Pancreas (tissue), 10 donors: Measurements from ENCODE around the gene CEL. TPM values are rescaled to one million over a fixed set of nuclear protein-coding genes. Genes with fewer than 3 reads are reported as not detected.
A peak's percentile ranks its signal among the peaks of the same experiment; 100 is the strongest.
"Not testable (repeated sequence)": the region's sequence is repeated elsewhere in the genome, so short reads cannot be mapped to it uniquely, and the experiment has no call there.

Experiments
- ATAC-seq, 4 donors: fragments of 200-7000 bp; cut with Tn5 transposase; one replicate each; pipeline versions ENCODE4 v1.8.0 to v1.9.1; 2020; ENCODE audit warnings: mild to moderate bottlenecking in 4 of 4, moderate library complexity in 4 of 4
- DNase-seq, 6 donors: peaks; one replicate each; pipeline ENCODE4 v3.0.0-alpha.2; 2020
- FAIRE-seq: peaks from 2 replicates; lab custom pipeline; 2012; peaks lifted over from hg19 to GRCh38; lab: Jason Lieb, UNC
- H3K27ac ChIP-seq, 4 donors: fragments of 200-600 bp; sonication (generic); 1 replicate in 3 of 4; 2 replicates in 1 of 4; pipeline versions ENCODE4 v1.5.0 to v1.8.0; 2020
- H3K27me3 ChIP-seq, 4 donors: fragments of 200-600 bp; one replicate each; pipeline ENCODE4 v1.8.0; 2021
- H3K36me3 ChIP-seq, 3 donors: fragments of 200-600 bp; sonication (generic) in 1 of 3; one replicate each; pipeline versions ENCODE4 v1.5.0 to v1.8.0; 2020 to 2021
- H3K4me1 ChIP-seq, 3 donors: fragments of 200-600 bp; one replicate each; pipeline ENCODE4 v1.8.0; 2021
- H3K4me3 ChIP-seq, 4 donors: fragments of 200-600 bp; sonication (generic) in 2 of 4; one replicate each; pipeline versions ENCODE4 v1.5.0 to v1.8.0; 2020 to 2021
- H3K9me3 ChIP-seq, 4 donors: fragments of 200-600 bp; one replicate each; pipeline ENCODE4 v1.8.0; 2021
- WGBS, 2 donors: extraction: QIAGEN DNeasy Blood & Tissue Kit; methylation state at CpG; one replicate each; pipeline ENCODE4 v1.1.7; 2013; 5-methylcytosine and 5-hydroxymethylcytosine counted together
- intact Hi-C, 3 donors: fragments of 100-400 bp; cut with DNase I; formaldehyde crosslinking; loops; one replicate each; pipeline versions ENCODE4 v1.11.1 to v1.14.2; 2022
- polyA plus RNA-seq, 2 donors: library from polyadenylated mRNA; stranded (reverse); fragments of 200-250 nt; gene quantifications; one replicate each; pipeline ENCODE4 v1.2.3, GENCODE V29; 2013
- total RNA-seq, 6 donors: library from RNA; stranded (reverse); fragmentation: NEBNext Ultra II Directional in 4 of 6; extraction: Animal tissue kit (Norgen Biotek cat#: 25700) in 4 of 6; gene quantifications; one replicate each; pipeline versions ENCODE4 v1.2.1 to v1.2.4, GENCODE V29; 2021 to 2023
- TF ChIP-seq, protein P1 (sequence below), 4 donors: fragments of 200-600 bp; sonication (generic) in 3 of 4; IDR thresholded peaks; one replicate each; pipeline versions ENCODE4 v1.5.0 to v1.8.0; 2021; ENCODE audit warnings: antibody characterized with exemption in 4 of 4
- donor health status: healthy with polysubstance abuse.
- donor health status: DM: no; HTN: no; CAD: no; lungs with moderate emphysema.
- donor health status: DM: no; HTN: no; CAD: no.
- donor health status: control.
- donor health status: control.
- donor health status: Bipolar disorder and iron deficiency.
- donor health status: DM: yes; HTN: yes; CAD: no.
- donor health status: DM: no; HTN: no; CAD: no.
- donor health status: DM: no; HTN: no; CAD: no.
- donor health status: DM: yes; HTN: yes; CAD: no.

The CEL gene
- total and polyA plus RNA-seq, 8 donors: 2,560 to 24,413 (median 16,465) TPM

GRCh38 chr9:133058550-133059320 lies 3.0 kb upstream of the CEL start:
- Histone ChIP-seq H3K27me3 (no peaks in the 10 kb centered on the region), H3K36me3 (peaks cover 0 to 12% (median 0%) of the 10 kb centered on the region in 3 donors), H3K4me3 (no peak overlapping the region), H3K4me1 (peaks cover 25 to 56% (median 45%) of the 10 kb centered on the region in 3 donors), H3K9me3 (no peaks in the 10 kb centered on the region), H3K27ac (peak overlapping the region in 3 of 4 donors; percentile 31 to 69 (median 33))
- FAIRE-seq (no peak), DNase-seq (peak in 3 of 6 donors; percentile 30 to 62 (median 56)), ATAC-seq (no peak)
- intact Hi-C loops: no loop called here
- TF ChIP-seq, protein P1, sequence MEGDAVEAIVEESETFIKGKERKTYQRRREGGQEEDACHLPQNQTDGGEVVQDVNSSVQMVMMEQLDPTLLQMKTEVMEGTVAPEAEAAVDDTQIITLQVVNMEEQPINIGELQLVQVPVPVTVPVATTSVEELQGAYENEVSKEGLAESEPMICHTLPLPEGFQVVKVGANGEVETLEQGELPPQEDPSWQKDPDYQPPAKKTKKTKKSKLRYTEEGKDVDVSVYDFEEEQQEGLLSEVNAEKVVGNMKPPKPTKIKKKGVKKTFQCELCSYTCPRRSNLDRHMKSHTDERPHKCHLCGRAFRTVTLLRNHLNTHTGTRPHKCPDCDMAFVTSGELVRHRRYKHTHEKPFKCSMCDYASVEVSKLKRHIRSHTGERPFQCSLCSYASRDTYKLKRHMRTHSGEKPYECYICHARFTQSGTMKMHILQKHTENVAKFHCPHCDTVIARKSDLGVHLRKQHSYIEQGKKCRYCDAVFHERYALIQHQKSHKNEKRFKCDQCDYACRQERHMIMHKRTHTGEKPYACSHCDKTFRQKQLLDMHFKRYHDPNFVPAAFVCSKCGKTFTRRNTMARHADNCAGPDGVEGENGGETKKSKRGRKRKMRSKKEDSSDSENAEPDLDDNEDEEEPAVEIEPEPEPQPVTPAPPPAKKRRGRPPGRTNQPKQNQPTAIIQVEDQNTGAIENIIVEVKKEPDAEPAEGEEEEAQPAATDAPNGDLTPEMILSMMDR (IDR thresholded peaks at IDR 0.05): no peak
- WGBS, 2 donors: 42 to 48% methylated on average over 12 of the region's 12 CpGs

DNA sequence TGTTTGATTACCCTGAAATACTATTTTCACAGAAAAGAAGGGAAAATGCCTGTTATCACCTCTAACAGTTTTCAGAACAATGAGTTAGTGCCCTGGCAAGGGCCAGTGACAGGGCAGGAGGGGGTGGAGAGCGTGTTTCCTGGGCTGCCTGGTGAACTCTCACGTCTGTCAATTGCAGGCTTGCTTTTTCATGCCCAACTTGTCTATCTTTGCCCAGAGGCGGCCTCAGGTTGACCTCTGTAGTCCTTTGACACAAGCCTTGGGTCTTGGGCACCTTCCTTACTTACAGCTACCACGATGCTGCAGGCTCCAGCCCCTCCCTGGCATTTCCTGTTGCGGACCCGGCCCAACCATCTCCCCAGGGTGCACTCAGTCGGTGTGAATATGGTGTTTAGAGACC lies 2.2 kb upstream of the CEL start:
- Histone ChIP-seq H3K4me1 (peaks cover 21 to 52% (median 37%) of the 10 kb centered on the region in 3 donors), H3K27ac (peak overlapping the region in 3 of 4 donors; percentile 31 to 69 (median 33)), H3K27me3 (no peaks in the 10 kb centered on the region), H3K4me3 (no peak overlapping the region), H3K36me3 (peaks cover 0 to 19% (median 2%) of the 10 kb centered on the region in 3 donors), H3K9me3 (no peaks in the 10 kb centered on the region)
- WGBS, 2 donors: 28 to 30% methylated on average over 7 of the region's 7 CpGs
- TF ChIP-seq, protein P1 (IDR thresholded peaks at IDR 0.05): no peak
- DNase-seq: peak; percentile 59 to 77 (median 64)
- peak in 3 of 4 donors; percentile 3 to 11 (median 8) for ATAC-seq
- no peak for FAIRE-seq
- intact Hi-C loops: no loop called here

DNA sequence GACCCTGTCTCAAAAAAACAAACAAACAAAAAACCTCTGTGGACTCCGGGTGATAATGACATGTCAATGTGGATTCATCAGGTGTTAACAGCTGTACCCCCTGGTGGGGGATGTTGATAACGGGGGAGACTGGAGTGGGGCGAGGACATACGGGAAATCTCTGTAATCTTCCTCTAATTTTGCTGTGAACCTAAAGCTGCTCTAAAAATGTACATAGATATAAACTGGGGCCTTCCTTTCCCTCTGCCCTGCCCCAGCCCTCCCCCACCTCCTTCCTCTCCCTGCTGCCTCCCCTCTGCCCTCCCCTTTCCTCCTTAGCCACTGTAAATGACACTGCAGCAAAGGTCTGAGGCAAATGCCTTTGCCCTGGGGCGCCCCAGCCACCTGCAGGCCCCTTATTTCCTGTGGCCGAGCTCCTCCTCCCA lies 1.4 kb upstream of the CEL start:
- Histone ChIP-seq H3K36me3 (peaks cover 0 to 27% (median 10%) of the 10 kb centered on the region in 3 donors), H3K27ac (peak overlapping the region; percentile 22 to 78 (median 51)), H3K4me3 (no peak overlapping the region), H3K27me3 (no peaks in the 10 kb centered on the region), H3K4me1 (peaks cover 18 to 46% (median 31%) of the 10 kb centered on the region in 3 donors), H3K9me3 (no peaks in the 10 kb centered on the region)
- TF ChIP-seq, protein P1 (IDR thresholded peaks at IDR 0.05): no peak
- intact Hi-C loops: no loop called here
- ATAC-seq (no peak), DNase-seq (no peak), FAIRE-seq (no peak)
- WGBS, 2 donors: 33 to 42% methylated on average over 6 of the region's 6 CpGs

DNA sequence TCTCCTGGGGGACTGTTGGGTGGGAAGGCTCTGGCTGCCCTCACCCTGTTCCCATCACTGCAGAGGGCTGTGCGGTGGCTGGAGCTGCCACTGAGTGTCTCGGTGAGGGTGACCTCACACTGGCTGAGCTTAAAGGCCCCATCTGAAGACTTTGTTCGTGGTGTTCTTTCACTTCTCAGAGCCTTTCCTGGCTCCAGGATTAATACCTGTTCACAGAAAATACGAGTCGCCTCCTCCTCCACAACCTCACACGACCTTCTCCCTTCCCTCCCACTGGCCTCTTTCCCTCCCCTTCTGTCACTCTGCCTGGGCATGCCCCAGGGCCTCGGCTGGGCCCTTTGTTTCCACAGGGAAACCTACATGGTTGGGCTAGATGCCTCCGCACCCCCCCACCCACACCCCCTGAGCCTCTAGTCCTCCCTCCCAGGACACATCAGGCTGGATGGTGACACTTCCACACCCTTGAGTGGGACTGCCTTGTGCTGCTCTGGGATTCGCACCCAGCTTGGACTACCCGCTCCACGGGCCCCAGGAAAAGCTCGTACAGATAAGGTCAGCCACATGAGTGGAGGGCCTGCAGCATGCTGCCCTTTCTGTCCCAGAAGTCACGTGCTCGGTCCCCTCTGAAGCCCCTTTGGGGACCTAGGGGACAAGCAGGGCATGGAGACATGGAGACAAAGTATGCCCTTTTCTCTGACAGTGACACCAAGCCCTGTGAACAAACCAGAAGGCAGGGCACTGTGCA lies 590 bp upstream of the CEL start:
- not testable (repeated sequence) for FAIRE-seq
- H3K27ac ChIP-seq: peak overlapping the region; percentile 42 to 78 (median 74)

DNA sequence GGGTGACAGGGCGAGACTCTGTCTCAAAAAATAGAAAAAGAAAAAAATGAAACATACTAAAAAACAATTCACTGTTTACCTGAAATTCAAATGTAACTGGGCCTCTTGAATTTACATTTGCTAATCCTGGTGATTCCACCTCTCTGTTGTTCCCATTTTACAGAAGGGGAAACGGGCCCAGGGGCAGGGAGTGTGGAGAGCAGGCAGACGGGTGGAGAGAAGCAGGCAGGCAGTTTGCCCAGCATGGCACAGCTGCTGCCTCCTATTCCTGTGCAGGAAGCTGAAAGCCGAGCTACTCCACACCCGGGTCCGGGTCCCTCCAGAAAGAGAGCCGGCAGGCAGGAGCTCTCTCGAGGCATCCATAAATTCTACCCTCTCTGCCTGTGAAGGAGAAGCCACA lies 788 bp downstream of the CEL start:
- H3K9me3 ChIP-seq, intact Hi-C loops, H3K27me3 ChIP-seq, ATAC-seq, FAIRE-seq: not testable (repeated sequence)
- Histone ChIP-seq H3K4me3 (peak overlapping the region in 3 of 4 donors; percentile 20 to 61 (median 55)), H3K27ac (peak overlapping the region in 3 of 4 donors; percentile 44 to 86 (median 82)), H3K36me3 (peaks cover 0 to 41% (median 20%) of the 10 kb centered on the region in 3 donors), H3K4me1 (peaks cover 8 to 27% (median 20%) of the 10 kb centered on the region in 3 donors)
- 46 to 57% methylated on average over 2 to 4 of the region's 8 CpGs for WGBS, 2 donors
- DNase-seq: peak in 3 of 6 donors; percentile 49 to 62 (median 52)

More for the DNA sequence above, 590 bp upstream of the CEL start:
- Histone ChIP-seq H3K4me1 (peaks cover 15 to 39% (median 26%) of the 10 kb centered on the region in 3 donors), H3K4me3 (peak overlapping the region in 2 of 4 donors; percentile 1 to 16), H3K36me3 (peaks cover 0 to 33% (median 18%) of the 10 kb centered on the region in 3 donors)
- H3K9me3 ChIP-seq, H3K27me3 ChIP-seq, intact Hi-C loops: not testable (repeated sequence)
- WGBS, 2 donors: 30 to 32% methylated on average over 13 to 14 of the region's 14 CpGs
- ATAC-seq (peak; percentile 25 to 28 (median 27)), DNase-seq (peak; percentile 57 to 82 (median 73))
